ENCODE measurements around the gene SLFN13.
A peak's percentile ranks its signal among the peaks of the same experiment; 100 is the strongest.
"Not testable (repeated sequence)": the region's sequence is repeated elsewhere in the genome, so short reads cannot be mapped to it uniquely, and the experiment has no call there.

The SLFN13 gene

GRCh38 chr17:35448214-35448898, at the start of gene SLFN13:
Gene SLFN13, minus strand, starts transcription at chr17:35448766. Its CDS starts 3,086 bp downstream, at chr17:35445680.
- DNase-seq (ENCODE audit: low read depth) = no peak

GRCh38 chr17:35496451-35497290, 48.1 kb upstream of the SLFN13 start:
- DNase-seq (ENCODE audit: low read depth) = no peak

- DNase-seq (ENCODE audit: low read depth) = no peak
These were observed 44.5 kb upstream of the SLFN13 start for GRCh38 chr17:35493040-35493439.

GRCh38 chr17:35491417-35491816, 42.9 kb upstream of the SLFN13 start:
- no peak for DNase-seq (ENCODE audit: low read depth)

- DNase-seq (ENCODE audit: low read depth) = no peak
These were observed 41.4 kb upstream of the SLFN13 start for GRCh38 chr17:35489944-35490343.

- no peak for DNase-seq (ENCODE audit: low read depth)
These were observed 40.4 kb upstream of the SLFN13 start for GRCh38 chr17:35488991-35489390.

GRCh38 chr17:35486920-35487732, 38.6 kb upstream of the SLFN13 start:
- peak; percentile 36 for DNase-seq (ENCODE audit: low read depth)

- no peak for DNase-seq (ENCODE audit: low read depth)
These were observed 30.7 kb upstream of the SLFN13 start for GRCh38 chr17:35479271-35479670.

- DNase-seq (ENCODE audit: low read depth) = no peak
These were observed 28.7 kb upstream of the SLFN13 start for GRCh38 chr17:35477248-35477647.

- DNase-seq (ENCODE audit: low read depth) = no peak
These were observed 27.8 kb upstream of the SLFN13 start for GRCh38 chr17:35476283-35476820.

GRCh38 chr17:35468475-35468874, 19.9 kb upstream of the SLFN13 start:
- no peak for DNase-seq (ENCODE audit: low read depth)

- DNase-seq (ENCODE audit: low read depth) = no peak
These were observed 19.3 kb upstream of the SLFN13 start for GRCh38 chr17:35467824-35468223.

GRCh38 chr17:35460354-35460851, 11.8 kb upstream of the SLFN13 start:
- DNase-seq (ENCODE audit: low read depth) = no peak

- not testable (repeated sequence) for DNase-seq (ENCODE audit: low read depth)
These were observed 5.5 kb upstream of the SLFN13 start for GRCh38 chr17:35454035-35454434.

- no peak for DNase-seq (ENCODE audit: low read depth)
These were observed 4.6 kb upstream of the SLFN13 start for GRCh38 chr17:35453171-35453570.

- DNase-seq (ENCODE audit: low read depth) = no peak
These were observed 885 bp upstream of the SLFN13 start for GRCh38 chr17:35449371-35449931.

GRCh38 chr17:35448899-35449227, 297 bp upstream of the SLFN13 start:
- no peak for DNase-seq (ENCODE audit: low read depth)

- no peak for DNase-seq (ENCODE audit: low read depth)
These were observed 1.1 kb downstream of the SLFN13 start for GRCh38 chr17:35447499-35447898.

GRCh38 chr17:35438433-35438832, 10.1 kb downstream of the SLFN13 start:
- DNase-seq (ENCODE audit: low read depth) = no peak

- peak; percentile 97 for DNase-seq (ENCODE audit: low read depth)
These were observed 15.3 kb downstream of the SLFN13 start for GRCh38 chr17:35433075-35433894.
